Activated CD8-positive, alpha-beta T cell treated with anti-CD3 and anti-CD28 coated beads, Interleukin-2, amount 10 ng/mL, durations not matched to agents 7 days and 5 days (primary cell): ENCODE results near the gene ATP10A. TPM values are rescaled to one million over a fixed set of nuclear protein-coding genes. Genes with fewer than 3 reads are reported as not detected.

Source experiments
- ATAC-seq: fragments of 150-1000 bp; cut with Tn5 transposase; one replicate; pipeline ENCODE4 v1.10.0; 2021; ENCODE audit warnings: moderate library complexity
- CTCF ChIA-PET: fragments of 350-600 bp; sonication (Branson Sonifier 250); formaldehyde crosslinking; loops from one replicate; lab custom pipeline; 2021; ENCODE audit warnings: antibody characterized with exemption; lab: Charles Lee
- POLR2A ChIA-PET: fragments of 350-600 bp; sonication (Branson Sonifier 250); formaldehyde crosslinking; loops from one replicate; lab custom pipeline; 2021; ENCODE audit warnings: antibody characterized with exemption; lab: Charles Lee
- DNase-seq: peaks from one replicate; pipeline ENCODE4 v3.0.0-alpha.2; 2020
- H3K27ac Mint-ChIP-seq: one replicate; pipeline ENCODE4 v1.8.0; 2021; ENCODE audit warnings: mild to moderate bottlenecking, mixed read lengths
- H3K27me3 Mint-ChIP-seq: one replicate; pipeline ENCODE4 v1.8.0; 2021; ENCODE audit warnings: low read depth, mixed read lengths
- H3K36me3 Mint-ChIP-seq: one replicate; pipeline ENCODE4 v1.8.0; 2021; ENCODE audit warnings: low read depth, mixed read lengths
- H3K4me1 Mint-ChIP-seq: one replicate; pipeline ENCODE4 v1.8.0; 2021; ENCODE audit warnings: low read depth, mixed read lengths
- H3K4me3 Mint-ChIP-seq: one replicate; pipeline ENCODE4 v1.8.0; 2021; ENCODE audit warnings: mild to moderate bottlenecking, mixed read lengths
- H3K9me3 Mint-ChIP-seq: one replicate; pipeline ENCODE4 v1.8.0; 2022; ENCODE audit warnings: mixed read lengths; ENCODE audit not compliant: insufficient read depth
- total RNA-seq, 2 experiments: library from RNA; stranded (reverse); gene quantifications; one replicate each; pipeline ENCODE4 v1.2.3, GENCODE V29; 2021

The ATP10A gene
- total RNA-seq, 2 experiments from 2014 or later: 53.8 to 58.9 TPM

DNA sequence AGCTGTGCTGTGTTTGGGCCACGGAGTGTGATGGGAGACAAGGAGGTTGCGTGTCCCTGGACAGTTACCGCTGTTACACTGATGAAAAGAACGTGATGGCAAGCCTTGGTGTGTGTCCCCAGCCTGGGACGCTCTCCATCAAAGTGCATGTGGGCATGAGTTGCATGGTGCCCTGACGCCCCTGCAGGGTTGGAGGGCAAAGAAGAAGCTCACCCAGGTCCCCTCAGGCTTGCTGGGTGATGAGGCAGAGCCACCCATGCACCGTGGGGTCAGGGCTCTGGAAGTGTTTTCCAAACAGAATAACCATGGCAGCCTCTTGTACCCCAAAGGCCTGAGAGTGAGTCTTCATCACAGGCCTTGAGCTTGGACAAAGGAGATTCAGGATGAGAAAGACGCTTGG is 189.2 kb downstream of the ATP10A start:
- peaks cover 14% of the 10 kb centered on the region for H3K36me3 Mint-ChIP-seq
- no peaks in the 10 kb centered on the region for H3K9me3 Mint-ChIP-seq
- no peak for ATAC-seq
- CTCF ChIA-PET: no interaction called here
- POLR2A ChIA-PET: no interaction called here
- DNase-seq: no peak
- no peak overlapping the region for H3K4me3 Mint-ChIP-seq
- no peak overlapping the region for H3K27ac Mint-ChIP-seq
- H3K27me3 Mint-ChIP-seq: peaks cover 19% of the 10 kb centered on the region
- no peaks in the 10 kb centered on the region for H3K4me1 Mint-ChIP-seq

GRCh38 chr15:25673351-25673750 is 189.8 kb downstream of the ATP10A start:
- ChIA-PET CTCF (no interaction called here), POLR2A (no interaction called here)
- Mint-ChIP-seq H3K4me3 (no peak overlapping the region), H3K4me1 (no peaks in the 10 kb centered on the region), H3K9me3 (no peaks in the 10 kb centered on the region), H3K27me3 (peaks cover 19% of the 10 kb centered on the region), H3K36me3 (peaks cover 8% of the 10 kb centered on the region), H3K27ac (no peak overlapping the region)
- DNase-seq (no peak), ATAC-seq (no peak)

DNA sequence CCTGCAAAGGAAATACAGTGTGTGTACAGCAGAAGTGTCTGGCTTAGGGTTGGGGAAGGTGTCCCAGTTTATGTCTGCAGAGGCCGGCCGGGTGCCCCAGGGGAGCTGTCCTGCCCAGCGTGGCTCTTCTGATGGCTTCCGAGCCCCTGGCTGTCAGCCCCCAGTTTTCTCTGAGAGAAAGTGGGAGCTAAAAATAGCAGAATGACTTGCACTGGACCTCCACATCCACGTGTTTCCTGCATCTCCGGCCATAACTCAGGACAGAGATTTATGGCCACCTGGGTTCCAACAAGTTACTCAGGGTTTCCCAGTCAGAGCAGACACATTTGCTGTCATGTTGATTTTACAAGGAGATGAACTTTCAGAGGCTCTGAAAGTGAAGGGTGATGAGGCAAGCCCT is 192.0 kb downstream of the ATP10A start:
- DNase-seq: no peak
- Mint-ChIP-seq H3K27me3 (peaks cover 19% of the 10 kb centered on the region), H3K9me3 (no peaks in the 10 kb centered on the region), H3K4me3 (no peak overlapping the region), H3K36me3 (no peaks in the 10 kb centered on the region), H3K27ac (no peak overlapping the region), H3K4me1 (no peaks in the 10 kb centered on the region)
- CTCF ChIA-PET: no interaction called here
- POLR2A ChIA-PET: interaction anchor here (0.6 kb wide), 1 partner anchor 8 kb away, joined by 3 read pairs; no protein-coding TSS in a partner anchor
- ATAC-seq: no peak

- H3K27ac Mint-ChIP-seq: no peak overlapping the region
- ChIA-PET POLR2A (no interaction called here), CTCF (no interaction called here)
- no peak for ATAC-seq
- no peaks in the 10 kb centered on the region for H3K9me3 Mint-ChIP-seq
- H3K27me3 Mint-ChIP-seq: peaks cover 19% of the 10 kb centered on the region
- no peaks in the 10 kb centered on the region for H3K4me1 Mint-ChIP-seq
- no peak overlapping the region for H3K4me3 Mint-ChIP-seq
- H3K36me3 Mint-ChIP-seq: no peaks in the 10 kb centered on the region
- DNase-seq: no peak
These were observed 192.5 kb downstream of the ATP10A start for GRCh38 chr15:25670621-25671020.

- Mint-ChIP-seq H3K9me3 (no peaks in the 10 kb centered on the region), H3K27ac (no peak overlapping the region), H3K36me3 (no peaks in the 10 kb centered on the region), H3K27me3 (peaks cover 19% of the 10 kb centered on the region), H3K4me3 (no peak overlapping the region), H3K4me1 (no peaks in the 10 kb centered on the region)
- ChIA-PET POLR2A (no interaction called here), CTCF (no interaction called here)
- DNase-seq (no peak), ATAC-seq (no peak)
These were observed 193.0 kb downstream of the ATP10A start for GRCh38 chr15:25670025-25670554.

DNA sequence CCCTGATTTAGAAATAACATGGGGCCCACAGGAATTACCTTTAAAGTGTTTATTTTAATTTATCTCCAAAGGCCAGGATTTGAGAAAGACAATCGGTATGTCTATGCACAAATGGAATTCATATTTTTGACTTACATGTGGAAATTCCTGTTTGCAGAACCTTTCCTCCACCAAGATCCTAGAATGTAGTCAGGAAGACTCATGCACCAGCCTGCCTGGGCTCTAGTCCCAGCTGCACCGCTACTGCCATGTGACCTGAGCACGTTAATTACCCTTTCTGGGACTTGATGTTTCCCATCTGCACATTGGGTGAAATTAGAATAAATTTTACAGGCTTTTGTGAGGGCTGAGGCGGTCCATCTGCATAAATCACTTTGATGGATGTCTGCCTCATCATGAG is 194.2 kb downstream of the ATP10A start:
- H3K36me3 Mint-ChIP-seq: no peaks in the 10 kb centered on the region

GRCh38 chr15:25668236-25668795 is 194.8 kb downstream of the ATP10A start:
- H3K27me3 Mint-ChIP-seq: peaks cover 19% of the 10 kb centered on the region
- ChIA-PET CTCF (no interaction called here), POLR2A (no interaction called here)
- no peak overlapping the region for H3K27ac Mint-ChIP-seq
- H3K36me3 Mint-ChIP-seq: no peaks in the 10 kb centered on the region
- DNase-seq (no peak), ATAC-seq (no peak)
- no peaks in the 10 kb centered on the region for H3K9me3 Mint-ChIP-seq
- no peak overlapping the region for H3K4me3 Mint-ChIP-seq
- no peaks in the 10 kb centered on the region for H3K4me1 Mint-ChIP-seq

More for the DNA sequence above, 194.2 kb downstream of the ATP10A start:
- Mint-ChIP-seq H3K27ac (no peak overlapping the region), H3K9me3 (no peaks in the 10 kb centered on the region), H3K4me3 (no peak overlapping the region), H3K4me1 (no peaks in the 10 kb centered on the region), H3K27me3 (peaks cover 19% of the 10 kb centered on the region)
- ATAC-seq (no peak), DNase-seq (no peak)
- ChIA-PET POLR2A (no interaction called here), CTCF (no interaction called here)

GRCh38 chr15:25667829-25668228 is 195.3 kb downstream of the ATP10A start:
- H3K4me1 Mint-ChIP-seq: no peaks in the 10 kb centered on the region
- H3K27me3 Mint-ChIP-seq: peaks cover 23% of the 10 kb centered on the region
- ChIA-PET POLR2A (no interaction called here), CTCF (no interaction called here)
- no peak overlapping the region for H3K27ac Mint-ChIP-seq
- H3K4me3 Mint-ChIP-seq: no peak overlapping the region
- ATAC-seq (no peak), DNase-seq (no peak)
- no peaks in the 10 kb centered on the region for H3K36me3 Mint-ChIP-seq
- no peaks in the 10 kb centered on the region for H3K9me3 Mint-ChIP-seq

DNA sequence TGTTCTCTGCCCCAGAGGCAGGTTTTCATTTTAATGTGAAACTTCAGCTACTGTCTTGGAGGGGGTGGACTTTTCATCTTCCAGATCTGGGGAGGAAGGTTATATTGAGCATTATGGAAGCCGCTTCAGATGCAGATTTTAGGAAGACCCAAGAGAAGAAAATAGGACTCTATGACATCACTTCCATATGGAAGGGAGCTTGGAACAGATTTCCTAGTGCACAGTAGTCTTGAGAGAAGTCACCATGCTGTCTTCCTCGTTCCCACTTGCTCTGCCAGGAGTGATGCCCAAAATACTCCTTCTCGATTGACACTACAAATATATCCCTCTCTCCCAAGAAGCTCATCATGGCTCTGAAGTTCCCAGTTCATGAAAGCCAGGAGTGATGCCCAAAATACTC is 197.2 kb downstream of the ATP10A start:
- POLR2A ChIA-PET: no interaction called here
- CTCF ChIA-PET: no interaction called here
- H3K9me3 Mint-ChIP-seq: no peaks in the 10 kb centered on the region
- H3K27ac Mint-ChIP-seq: no peak overlapping the region
- no peak overlapping the region for H3K4me3 Mint-ChIP-seq
- no peaks in the 10 kb centered on the region for H3K4me1 Mint-ChIP-seq
- ATAC-seq (no peak), DNase-seq (no peak)
- no peaks in the 10 kb centered on the region for H3K36me3 Mint-ChIP-seq
- H3K27me3 Mint-ChIP-seq: peaks cover 16% of the 10 kb centered on the region

- H3K4me3 Mint-ChIP-seq: no peak overlapping the region
- H3K36me3 Mint-ChIP-seq: no peaks in the 10 kb centered on the region
- DNase-seq: no peak
- ChIA-PET POLR2A (no interaction called here), CTCF (no interaction called here)
- H3K9me3 Mint-ChIP-seq: no peaks in the 10 kb centered on the region
- H3K27me3 Mint-ChIP-seq: peaks cover 5% of the 10 kb centered on the region
- H3K27ac Mint-ChIP-seq: no peak overlapping the region
- no peaks in the 10 kb centered on the region for H3K4me1 Mint-ChIP-seq
- ATAC-seq: no peak
These were observed 198.4 kb downstream of the ATP10A start for GRCh38 chr15:25664761-25665160.

DNA sequence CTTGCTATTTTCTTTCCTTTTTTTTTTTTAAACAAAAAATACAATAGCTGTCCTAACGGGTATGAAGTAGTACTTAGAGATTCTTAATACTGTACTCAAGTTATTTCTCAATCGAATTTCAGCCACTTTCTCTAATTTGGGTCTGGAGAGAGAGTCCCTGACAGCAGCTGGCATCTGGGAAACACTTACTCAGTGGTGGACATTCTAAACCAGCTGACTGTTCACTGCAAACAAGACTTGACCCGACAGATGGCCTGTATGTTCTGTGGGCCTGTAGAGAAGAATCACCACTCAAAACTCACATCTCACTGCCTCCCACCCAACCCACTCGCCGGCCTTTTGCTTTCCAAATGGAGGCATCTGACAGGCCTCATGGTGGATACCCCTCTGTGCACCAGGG is 199.6 kb downstream of the ATP10A start:
- Mint-ChIP-seq H3K4me3 (no peak overlapping the region), H3K4me1 (no peaks in the 10 kb centered on the region), H3K27me3 (peaks cover 4% of the 10 kb centered on the region), H3K27ac (no peak overlapping the region), H3K36me3 (no peaks in the 10 kb centered on the region), H3K9me3 (no peaks in the 10 kb centered on the region)
- ChIA-PET POLR2A (no interaction called here), CTCF (no interaction called here)
- ATAC-seq (no peak), DNase-seq (no peak)

GRCh38 chr15:25661898-25662297 is 201.2 kb downstream of the ATP10A start:
- Mint-ChIP-seq H3K4me1 (no peaks in the 10 kb centered on the region), H3K27ac (no peak overlapping the region), H3K4me3 (no peak overlapping the region), H3K27me3 (peaks cover 4% of the 10 kb centered on the region), H3K9me3 (no peaks in the 10 kb centered on the region), H3K36me3 (no peaks in the 10 kb centered on the region)
- POLR2A ChIA-PET: no interaction called here
- ATAC-seq (no peak), DNase-seq (no peak)
- CTCF ChIA-PET: no interaction called here

DNA sequence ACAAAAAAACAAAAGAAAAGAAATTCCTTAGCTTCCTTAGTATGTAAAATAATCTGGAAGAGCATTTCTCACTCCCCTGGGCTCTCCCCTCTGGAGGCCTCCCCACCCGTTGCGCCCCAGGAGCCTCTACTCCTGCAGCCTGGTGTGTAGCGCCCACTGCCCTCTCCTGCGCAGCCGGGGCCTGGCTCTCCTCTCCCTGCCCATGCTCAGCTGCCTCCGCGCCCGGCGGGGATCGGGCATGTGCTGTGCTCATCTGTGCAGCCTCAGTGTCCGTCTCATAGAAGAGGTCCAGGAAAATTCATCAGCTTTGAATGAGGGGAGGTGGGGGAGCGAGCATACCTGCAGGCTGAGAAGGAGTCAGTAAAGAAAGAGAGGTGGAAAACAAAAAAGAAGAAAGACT is 203.9 kb downstream of the ATP10A start:
- Mint-ChIP-seq H3K27me3 (peaks cover 4% of the 10 kb centered on the region), H3K36me3 (no peaks in the 10 kb centered on the region), H3K4me1 (no peaks in the 10 kb centered on the region), H3K9me3 (no peaks in the 10 kb centered on the region), H3K27ac (no peak overlapping the region), H3K4me3 (no peak overlapping the region)
- CTCF ChIA-PET: no interaction called here
- ATAC-seq: no peak
- DNase-seq: no peak
- POLR2A ChIA-PET: no interaction called here
